CD8-positive, alpha-beta memory T cell (primary cell): Measurements from ENCODE around the gene PLXNB1. TPM values are rescaled to one million over a fixed set of nuclear protein-coding genes. Genes with fewer than 3 reads are reported as not detected.

Experiments used
- CTCF ChIA-PET: fragments of 350-600 bp; sonication (Branson Sonifier 250); formaldehyde crosslinking; loops from one replicate; lab custom pipeline; 2021; ENCODE audit warnings: antibody characterized with exemption; lab: Charles Lee
- POLR2A ChIA-PET: fragments of 350-600 bp; sonication (Branson Sonifier 250); formaldehyde crosslinking; loops from one replicate; lab custom pipeline; 2021; ENCODE audit warnings: antibody characterized with exemption; lab: Charles Lee
- DNase-seq, 5 donors: peaks; one replicate each; pipeline versions ENCODE4 v3.0.0 to v3.0.0-alpha.2; 2020 to 2022; ENCODE audit warnings: mixed read lengths in 1 of 5
- H3K27ac ChIP-seq: one replicate; pipeline ENCODE4 v1.7.0; 2013; ENCODE audit warnings: low read depth, mild to moderate bottlenecking, low read length, moderate library complexity
- H3K27me3 ChIP-seq: 2 replicates; pipeline ENCODE4 v1.7.0; 2013; ENCODE audit warnings: low read length, mild to moderate bottlenecking; ENCODE audit not compliant: insufficient read depth, poor library complexity, severe bottlenecking
- H3K36me3 ChIP-seq: 2 replicates; pipeline ENCODE4 v1.7.0; 2013; ENCODE audit warnings: mild to moderate bottlenecking, low read length, moderate library complexity; ENCODE audit not compliant: insufficient read depth
- H3K4me1 ChIP-seq: 2 replicates; pipeline ENCODE4 v1.7.0; 2013; ENCODE audit warnings: mild to moderate bottlenecking, low read length, moderate library complexity; ENCODE audit not compliant: insufficient read depth
- H3K4me3 ChIP-seq: 2 replicates; pipeline ENCODE4 v1.7.0; 2013; ENCODE audit warnings: mild to moderate bottlenecking, low read length
- H3K9me3 ChIP-seq: 2 replicates; pipeline ENCODE4 v1.7.0; 2013; ENCODE audit warnings: mild to moderate bottlenecking, low read length
- H3K27ac Mint-ChIP-seq, 8 donors: one replicate each; pipeline ENCODE4 v1.8.0; 2020 to 2021; ENCODE audit warnings: mixed read lengths in 8 of 8, mild to moderate bottlenecking in 6 of 8, inconsistent platforms in 3 of 8, moderate library complexity in 3 of 8
- H3K27me3 Mint-ChIP-seq, 2 donors: one replicate each; pipeline ENCODE4 v1.8.0; 2020 to 2021; ENCODE audit warnings: mixed read lengths in 2 of 2, mild to moderate bottlenecking in 1 of 2, moderate library complexity in 1 of 2
- H3K36me3 Mint-ChIP-seq, 3 donors: one replicate each; pipeline ENCODE4 v1.8.0; 2020 to 2021; ENCODE audit warnings: mixed read lengths in 3 of 3, inconsistent platforms in 1 of 3, mild to moderate bottlenecking in 1 of 3
- H3K4me1 Mint-ChIP-seq, 3 donors: one replicate each; pipeline ENCODE4 v1.8.0; 2020 to 2021; ENCODE audit warnings: mixed read lengths in 3 of 3, inconsistent platforms in 1 of 3, mild to moderate bottlenecking in 1 of 3
- H3K4me3 Mint-ChIP-seq, 7 donors: one replicate each; pipeline ENCODE4 v1.8.0; 2020 to 2021; ENCODE audit warnings: mixed read lengths in 7 of 7, mild to moderate bottlenecking in 6 of 7, moderate library complexity in 4 of 7, inconsistent platforms in 2 of 7
- H3K9me3 Mint-ChIP-seq, 5 donors: one replicate each; pipeline ENCODE4 v1.8.0; 2020 to 2022; ENCODE audit warnings: mixed read lengths in 5 of 5, mild to moderate bottlenecking in 3 of 5, moderate library complexity in 2 of 5, inconsistent platforms in 1 of 5
- polyA plus RNA-seq: library from polyadenylated mRNA; unstranded; fragments of 300-500 nt; fragmentation: Illumina TruSeq; gene quantifications from one replicate; pipeline ENCODE4 v1.2.3, GENCODE V29; 2021
- total RNA-seq, 2 experiments: library from RNA; stranded (reverse); gene quantifications; one replicate each; pipeline ENCODE4 v1.2.3, GENCODE V29; 2021

The PLXNB1 gene
- total and polyA plus RNA-seq, 3 experiments from 2014 or later, result 0.30 to 5.5 (median 3.1) TPM

DNA sequence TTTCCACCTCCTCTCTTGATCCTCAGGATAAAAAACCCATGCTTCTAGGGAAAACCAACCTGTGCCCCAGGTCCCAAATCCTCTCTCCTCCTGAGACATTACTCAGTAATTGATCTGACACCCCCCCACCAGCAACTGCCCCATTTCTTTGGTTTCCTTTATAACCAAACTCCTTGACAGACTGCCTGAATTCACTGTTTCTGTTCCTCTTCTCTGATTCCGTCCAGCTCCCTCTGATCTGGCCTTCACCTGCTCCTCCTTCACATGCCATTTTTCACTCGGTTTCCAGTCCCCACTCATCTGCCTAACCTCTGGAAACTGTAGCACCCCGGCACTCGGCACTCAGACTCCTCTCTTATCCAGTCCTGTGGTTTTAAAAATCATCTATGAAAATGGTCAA is 7.9 kb upstream of the PLXNB1 start:
- H3K27ac Mint-ChIP-seq, result peak overlapping the region in 3 of 8 donors; percentile 38 to 99 (median 51)
- CTCF ChIA-PET, result interaction anchor here (2.2 to 6.4 kb wide), 3 partner anchors 33 to 92 kb away, joined by 5 to 176 read pairs (median 69); a partner anchor contains a TSS

GRCh38 chr3:48436855-48437254 is 7.0 kb upstream of the PLXNB1 start:
- Mint-ChIP-seq H3K4me1 (peaks cover 27 to 45% (median 35%) of the 10 kb centered on the region in 3 donors), H3K27ac (no peak overlapping the region), H3K9me3 (no peaks in the 10 kb centered on the region), H3K4me3 (no peak overlapping the region), H3K36me3 (peaks cover 0 to 36% (median 3%) of the 10 kb centered on the region in 3 donors), H3K27me3 (no peaks in the 10 kb centered on the region)
- ChIA-PET CTCF (interaction anchor here (0.5 to 6.4 kb wide), 34 partner anchors 9 to 1305 kb away, joined by 3 to 176 read pairs (median 10); partner anchors contain the start of genes ARIH2, ATRIP, PFKFB4 and SHISA5), POLR2A (interaction anchor here (0.9 kb wide), 2 partner anchors 70 to 72 kb away, joined by 3 read pairs; no protein-coding TSS in a partner anchor)
- no peak for DNase-seq
- Histone ChIP-seq H3K4me1 (peaks cover 37% of the 10 kb centered on the region), H3K4me3 (no peak overlapping the region), H3K9me3 (no peaks in the 10 kb centered on the region), H3K27ac (no peak overlapping the region), H3K36me3 (peaks cover 10% of the 10 kb centered on the region), H3K27me3 (no peaks in the 10 kb centered on the region)

More for the DNA sequence above, 7.9 kb upstream of the PLXNB1 start:
- H3K9me3 ChIP-seq, result no peaks in the 10 kb centered on the region
- H3K4me1 ChIP-seq, result peaks cover 41% of the 10 kb centered on the region
- peaks cover 0 to 38% (median 3%) of the 10 kb centered on the region in 3 donors for H3K36me3 Mint-ChIP-seq
- H3K4me1 Mint-ChIP-seq, result peaks cover 32 to 53% (median 41%) of the 10 kb centered on the region in 3 donors
- no peak overlapping the region for H3K4me3 Mint-ChIP-seq
- no peaks in the 10 kb centered on the region for H3K27me3 Mint-ChIP-seq
- no peaks in the 10 kb centered on the region for H3K9me3 Mint-ChIP-seq
- peak in 1 of 5 donors; percentile 8 for DNase-seq
- H3K36me3 ChIP-seq, result peaks cover 14% of the 10 kb centered on the region
- no peak overlapping the region for H3K4me3 ChIP-seq
- no peak overlapping the region for H3K27ac ChIP-seq
- no peaks in the 10 kb centered on the region for H3K27me3 ChIP-seq
- POLR2A ChIA-PET, result no interaction called here

- Histone ChIP-seq H3K27me3 (no peaks in the 10 kb centered on the region), H3K4me1 (peaks cover 33% of the 10 kb centered on the region), H3K36me3 (peaks cover 6% of the 10 kb centered on the region), H3K4me3 (no peak overlapping the region), H3K9me3 (no peaks in the 10 kb centered on the region), H3K27ac (no peak overlapping the region)
- Mint-ChIP-seq H3K27me3 (peaks cover 0 to 3% of the 10 kb centered on the region in 2 donors), H3K4me3 (no peak overlapping the region), H3K9me3 (no peaks in the 10 kb centered on the region), H3K27ac (no peak overlapping the region), H3K4me1 (peaks cover 23 to 43% (median 31%) of the 10 kb centered on the region in 3 donors), H3K36me3 (peaks cover 0 to 35% (median under 1%) of the 10 kb centered on the region in 3 donors)
- CTCF ChIA-PET, result interaction anchor here (0.5 to 6.4 kb wide), 65 partner anchors 8 to 1304 kb away, joined by 3 to 176 read pairs (median 6); partner anchors contain the start of genes ARIH2, ATRIP, NME6 and PFKFB4
- POLR2A ChIA-PET, result interaction anchor here (0.7 to 1.5 kb wide), 6 partner anchors 9 to 77 kb away, joined by 3 to 5 read pairs (median 4); no protein-coding TSS in a partner anchor
- no peak for DNase-seq
These were observed 6.5 kb upstream of the PLXNB1 start for GRCh38 chr3:48436477-48436787.

DNA sequence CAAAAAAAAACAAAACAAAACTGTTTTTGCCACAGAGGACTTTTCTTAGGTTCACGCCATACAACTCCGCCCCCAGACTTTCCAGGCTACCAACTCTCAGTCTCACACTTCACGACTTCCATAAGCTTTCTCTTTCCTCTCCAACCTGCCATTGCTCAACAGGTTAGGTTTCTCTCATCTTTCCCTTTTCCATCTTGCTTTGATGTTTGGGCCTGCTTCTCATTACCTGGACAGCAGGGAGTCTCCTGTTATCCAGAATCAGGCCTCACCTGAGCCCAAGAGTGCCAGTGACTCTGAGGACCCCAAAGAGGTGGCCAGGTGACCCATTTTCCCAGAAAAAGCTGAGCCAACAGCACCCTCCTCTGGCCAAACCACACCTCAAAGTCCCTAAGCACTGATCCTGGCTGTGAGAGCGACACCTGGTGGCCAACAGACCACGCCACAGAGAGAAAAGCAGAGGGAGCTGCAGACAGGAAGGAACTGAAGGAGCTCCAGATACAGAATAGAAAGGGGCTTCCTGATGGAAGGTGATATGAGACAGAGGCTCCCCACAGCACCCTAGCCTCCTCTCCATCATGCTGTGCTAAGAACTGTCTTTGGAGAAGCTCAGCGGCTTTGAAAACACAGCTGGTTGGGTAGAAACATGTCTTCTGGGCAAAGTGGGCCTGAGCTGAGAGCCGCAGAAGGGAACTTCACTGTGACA is 6.0 kb upstream of the PLXNB1 start:
- Mint-ChIP-seq H3K27ac (no peak overlapping the region), H3K27me3 (peaks cover 0 to 3% of the 10 kb centered on the region in 2 donors), H3K4me1 (peaks cover 22 to 41% (median 26%) of the 10 kb centered on the region in 3 donors), H3K36me3 (peaks cover 0 to 33% (median 0%) of the 10 kb centered on the region in 3 donors), H3K4me3 (no peak overlapping the region), H3K9me3 (no peaks in the 10 kb centered on the region)
- Histone ChIP-seq H3K9me3 (no peaks in the 10 kb centered on the region), H3K4me3 (no peak overlapping the region), H3K4me1 (peaks cover 29% of the 10 kb centered on the region), H3K27me3 (no peaks in the 10 kb centered on the region), H3K27ac (no peak overlapping the region), H3K36me3 (peaks cover 4% of the 10 kb centered on the region)
- ChIA-PET CTCF (interaction anchor here (0.5 to 6.4 kb wide), 65 partner anchors 8 to 1304 kb away, joined by 3 to 176 read pairs (median 6); partner anchors contain the start of genes ARIH2, ATRIP, NME6 and PFKFB4), POLR2A (interaction anchor here (0.5 to 1.5 kb wide), 7 partner anchors 9 to 77 kb away, joined by 3 to 7 read pairs (median 4); no protein-coding TSS in a partner anchor)
- DNase-seq, result peak; percentile 77 to 90 (median 81)

GRCh38 chr3:48435223-48435595 is 5.3 kb upstream of the PLXNB1 start:
- Histone ChIP-seq H3K9me3 (no peaks in the 10 kb centered on the region), H3K4me3 (no peak overlapping the region), H3K36me3 (peaks cover 4% of the 10 kb centered on the region), H3K27ac (no peak overlapping the region), H3K27me3 (no peaks in the 10 kb centered on the region), H3K4me1 (peaks cover 32% of the 10 kb centered on the region)
- DNase-seq, result peak in 1 of 5 donors; percentile 30
- H3K36me3 Mint-ChIP-seq, result peaks cover 0 to 26% (median 0%) of the 10 kb centered on the region in 3 donors
- ChIA-PET CTCF (interaction anchor here (1.1 to 6.4 kb wide), 38 partner anchors 7 to 278 kb away, joined by 3 to 176 read pairs (median 10); partner anchors contain the start of genes ATRIP, PFKFB4 and SHISA5), POLR2A (interaction anchor here (1.3 to 1.5 kb wide), 2 partner anchors 10 to 38 kb away, joined by 3 to 4 read pairs; no protein-coding TSS in a partner anchor)
- H3K27me3 Mint-ChIP-seq, result peaks cover 0 to 3% of the 10 kb centered on the region in 2 donors
- H3K4me3 Mint-ChIP-seq, result no peak overlapping the region
- H3K27ac Mint-ChIP-seq, result peak overlapping the region in 2 of 8 donors; percentile 29 to 82
- no peaks in the 10 kb centered on the region for H3K9me3 Mint-ChIP-seq
- peaks cover 20 to 41% (median 25%) of the 10 kb centered on the region in 3 donors for H3K4me1 Mint-ChIP-seq

DNA sequence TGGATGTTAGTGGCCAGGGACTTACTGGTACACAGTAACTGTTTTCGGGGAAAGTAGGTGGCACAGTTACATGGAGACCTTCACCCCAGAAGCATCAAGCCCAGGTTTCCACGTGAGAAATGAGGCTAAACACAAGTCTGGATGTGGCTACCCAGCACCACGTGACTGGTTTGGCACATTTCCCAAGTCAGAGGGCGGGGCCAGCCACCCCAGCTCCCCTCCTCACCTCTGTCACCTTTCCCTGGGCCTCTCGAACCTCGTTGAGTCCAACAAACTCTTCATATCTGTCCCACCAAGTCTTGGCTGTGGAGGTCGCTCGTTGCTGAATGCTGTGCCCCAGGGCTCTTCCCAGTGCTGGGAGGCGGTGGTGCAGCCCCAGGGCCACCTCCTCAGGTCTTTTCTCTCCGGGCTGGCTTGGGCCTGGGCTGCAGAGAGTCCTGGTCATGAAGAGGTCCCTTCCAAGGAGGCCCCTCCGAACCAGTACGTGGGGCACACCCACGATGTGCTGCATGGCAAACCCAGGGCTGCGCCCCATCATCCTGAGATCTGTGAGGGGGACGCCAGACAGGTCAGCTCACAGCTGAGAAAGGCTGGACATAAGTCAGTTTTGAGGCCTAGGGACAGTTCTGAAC is 4.8 kb upstream of the PLXNB1 start:
- Mint-ChIP-seq H3K9me3 (no peaks in the 10 kb centered on the region), H3K36me3 (peaks cover 0 to 21% (median 0%) of the 10 kb centered on the region in 3 donors), H3K27ac (peak overlapping the region in 2 of 8 donors; percentile 4 to 79), H3K27me3 (peaks cover 0 to 3% of the 10 kb centered on the region in 2 donors), H3K4me3 (no peak overlapping the region), H3K4me1 (peaks cover 16 to 40% (median 20%) of the 10 kb centered on the region in 3 donors)
- no peaks in the 10 kb centered on the region for H3K27me3 ChIP-seq
- no peaks in the 10 kb centered on the region for H3K9me3 ChIP-seq
- ChIA-PET CTCF (interaction anchor here (1.2 to 6.4 kb wide), 9 partner anchors 11 to 120 kb away, joined by 3 to 176 read pairs (median 28); partner anchors contain the start of genes ATRIP and PFKFB4), POLR2A (no interaction called here)
- peak in 1 of 5 donors; percentile 58 for DNase-seq
- peaks cover 35% of the 10 kb centered on the region for H3K4me1 ChIP-seq
- peaks cover 4% of the 10 kb centered on the region for H3K36me3 ChIP-seq
- no peak overlapping the region for H3K4me3 ChIP-seq
- H3K27ac ChIP-seq, result no peak overlapping the region

DNA sequence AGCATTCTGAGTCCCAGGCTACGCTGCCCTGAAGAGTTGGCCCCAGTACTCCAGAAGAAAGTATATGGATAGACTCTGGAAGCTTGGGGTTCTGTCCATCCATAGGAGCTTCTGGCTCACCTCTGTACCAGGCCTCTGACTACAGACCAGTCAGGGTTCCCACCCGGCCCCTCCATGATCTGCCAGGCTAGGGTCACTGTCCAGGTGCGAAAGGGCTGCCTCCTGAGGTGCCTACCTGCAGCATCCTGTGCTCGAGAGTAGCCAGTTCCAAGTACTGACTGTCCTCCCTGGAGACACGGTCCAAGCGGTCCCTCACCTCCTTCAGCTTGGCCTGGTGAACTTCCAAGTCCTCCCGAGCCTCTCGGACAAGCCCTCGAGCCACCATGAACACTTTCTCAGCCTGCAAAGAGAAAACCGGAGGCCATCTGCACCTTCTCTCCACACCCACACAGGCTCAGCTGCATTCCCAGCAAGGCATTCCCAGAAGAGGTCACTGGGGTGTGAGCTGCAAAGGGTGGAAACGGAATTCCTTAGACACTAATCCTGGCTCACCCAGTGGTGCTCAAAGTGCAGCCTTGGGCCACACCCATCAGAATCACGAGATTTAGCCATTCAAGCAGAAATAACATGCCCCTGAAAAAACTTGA is 3.7 kb upstream of the PLXNB1 start:
- no peak overlapping the region for H3K4me3 ChIP-seq
- H3K4me1 Mint-ChIP-seq, result peaks cover 8 to 30% (median 14%) of the 10 kb centered on the region in 3 donors
- H3K4me3 Mint-ChIP-seq, result no peak overlapping the region
- DNase-seq, result peak in 1 of 5 donors; percentile 26
- peak overlapping the region in 1 of 8 donors; percentile 60 for H3K27ac Mint-ChIP-seq
- ChIA-PET POLR2A (no interaction called here), CTCF (interaction anchor here (1.2 to 6.4 kb wide), 9 partner anchors 11 to 160 kb away, joined by 3 to 176 read pairs (median 5); partner anchors contain the start of genes ATRIP and PFKFB4)
- H3K9me3 ChIP-seq, result no peaks in the 10 kb centered on the region
- peaks cover 0 to 21% (median 0%) of the 10 kb centered on the region in 3 donors for H3K36me3 Mint-ChIP-seq
- no peaks in the 10 kb centered on the region for H3K9me3 Mint-ChIP-seq
- H3K27me3 ChIP-seq, result no peaks in the 10 kb centered on the region
- H3K27ac ChIP-seq, result no peak overlapping the region
- peaks cover 4% of the 10 kb centered on the region for H3K36me3 ChIP-seq
- H3K4me1 ChIP-seq, result peaks cover 25% of the 10 kb centered on the region
- H3K27me3 Mint-ChIP-seq, result peaks cover 0 to 3% of the 10 kb centered on the region in 2 donors
